Fibroblast of lung (primary cell): ENCODE measurements around the gene STK32C. TPM values are rescaled to one million over a fixed set of nuclear protein-coding genes. Genes with fewer than 3 reads are reported as not detected.

Source experiments
- DNase-seq, 2 donors: peaks; one replicate each; pipeline versions ENCODE4 v3.0.0 to v3.0.0-alpha.2; 2010; ENCODE audit warnings: low read depth in 2 of 2
- H2AFZ ChIP-seq: 2 replicates; pipeline ENCODE4 v1.5.1; 2012; ENCODE audit warnings: low read length, control low read depth, inconsistent platforms
- H3K27ac ChIP-seq: 2 replicates; pipeline ENCODE4 v1.5.1; 2011; ENCODE audit warnings: low read length, control low read depth; ENCODE audit not compliant: insufficient read depth
- H3K27me3 ChIP-seq: 2 replicates; pipeline ENCODE4 v1.5.1; 2011; ENCODE audit warnings: mild to moderate bottlenecking, low read length; ENCODE audit not compliant: control insufficient read depth, insufficient read depth
- H3K36me3 ChIP-seq: 2 replicates; pipeline ENCODE4 v1.5.1; 2011; ENCODE audit warnings: low read length; ENCODE audit not compliant: control insufficient read depth, insufficient read depth
- H3K4me1 ChIP-seq: 2 replicates; pipeline ENCODE4 v1.5.1; 2011; ENCODE audit warnings: low read length; ENCODE audit not compliant: control insufficient read depth, insufficient read depth; ENCODE audit errors: extremely low read depth
- H3K4me2 ChIP-seq: 2 replicates; pipeline ENCODE4 v1.5.1; 2011; ENCODE audit warnings: low read length, control low read depth; ENCODE audit not compliant: insufficient read depth; ENCODE audit errors: extremely low read depth
- H3K4me3 ChIP-seq, 4 experiments: fragments of 200-600 bp in 1 of 4; sonication (generic) in 1 of 4; replicated peaks in 1 of 4; 2 replicates each; pipeline ENCODE4 v1.5.1; 2011 to 2016; ENCODE audit warnings: low read length in 4 of 4, low read depth in 3 of 4, mild to moderate bottlenecking in 3 of 4, control low read depth in 2 of 4, inconsistent platforms in 1 of 4, mixed read lengths in 1 of 4; ENCODE audit not compliant: insufficient read depth in 1 of 4; ENCODE audit errors: control extremely low read depth in 1 of 4
- H3K79me2 ChIP-seq: 2 replicates; pipeline ENCODE4 v1.5.1; 2012; ENCODE audit warnings: mild to moderate bottlenecking, low read length, inconsistent platforms; ENCODE audit not compliant: control insufficient read depth, insufficient read depth
- H3K9ac ChIP-seq: 2 replicates; pipeline ENCODE4 v1.5.1; 2011; ENCODE audit warnings: mild to moderate bottlenecking, low read length, control low read depth; ENCODE audit not compliant: insufficient read depth
- H3K9me3 ChIP-seq: 2 replicates; pipeline ENCODE4 v1.5.1; 2012; ENCODE audit warnings: low read depth, low read length; ENCODE audit not compliant: control insufficient read depth, insufficient read depth
- H4K20me1 ChIP-seq: 2 replicates; pipeline ENCODE4 v1.5.1; 2011; ENCODE audit warnings: low read length; ENCODE audit not compliant: control insufficient read depth, insufficient read depth; ENCODE audit errors: extremely low read depth
- EZH2 ChIP-seq: IDR thresholded peaks from 2 replicates; pipeline ENCODE4 v1.5.1; 2012; ENCODE audit warnings: low read length, control low read depth, mild to moderate bottlenecking; ENCODE audit errors: missing control alignments
- polyA plus RNA-seq, 2 donors: library from polyadenylated mRNA; depleted of rRNA in 1 of 2; stranded (reverse) in 1 of 2; unstranded in 1 of 2; fragments of >200 nt; gene quantifications; 2 replicates each; pipeline ENCODE4 v1.2.1, GENCODE V29; 2011 to 2012; ENCODE audit warnings: missing spikeins in 1 of 2
- total RNA-seq: library from RNA; depleted of rRNA; stranded (reverse); fragments of >200 nt; gene quantifications from 2 replicates; pipeline ENCODE4 v1.2.1, GENCODE V29; 2014
- TF ChIP-seq, protein P1 (sequence below), 2 donors: IDR thresholded peaks in 1 of 2; conservative IDR thresholded peaks in 1 of 2; 1 replicate in 1 of 2; 2 replicates in 1 of 2; pipeline ENCODE4 v1.5.1; 2011 to 2012; ENCODE audit warnings: low read length in 2 of 2, control low read depth in 1 of 2, inconsistent platforms in 1 of 2, low read depth in 1 of 2, mild to moderate bottlenecking in 1 of 2

STK32C gene
- total and polyA plus RNA-seq, 2 donors (not counting 1 experiment from before 2014, with no cell fraction given), result 4.4 to 21.5 TPM

DNA sequence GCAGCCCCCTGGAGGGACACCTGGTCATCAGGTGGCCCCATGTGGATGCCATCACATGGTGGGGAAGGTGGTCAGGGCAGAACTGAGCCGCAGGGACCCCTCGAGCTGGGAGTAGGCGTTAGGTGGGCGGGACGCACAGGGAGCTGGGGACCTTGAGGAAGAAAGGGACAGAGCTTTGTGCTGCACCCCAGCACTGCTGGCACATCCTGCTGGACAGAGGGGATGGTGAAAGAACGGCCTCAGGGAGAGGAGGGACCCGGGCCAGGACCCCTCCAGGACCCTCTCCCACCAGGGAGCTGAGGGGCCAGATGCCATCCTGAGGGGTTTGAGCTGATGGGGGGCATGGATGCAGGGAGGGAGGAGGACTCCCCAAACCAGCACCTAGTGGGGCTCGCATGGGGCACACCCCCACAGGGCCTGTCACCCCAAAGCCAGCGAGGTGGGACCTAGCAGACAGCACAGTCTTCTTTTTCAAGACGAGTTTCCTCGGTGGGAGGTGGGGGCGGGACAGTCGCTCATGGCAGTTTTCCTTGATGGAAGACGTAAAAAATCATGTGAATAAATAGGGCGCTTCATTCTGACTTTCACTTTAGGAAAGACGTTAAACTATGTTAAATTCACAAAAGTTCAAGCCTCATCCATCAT lies 43.3 kb downstream of the STK32C start:
- H3K36me3 ChIP-seq, result no peaks in the 10 kb centered on the region
- no peak for DNase-seq
- no peak overlapping the region for H3K4me2 ChIP-seq

DNA sequence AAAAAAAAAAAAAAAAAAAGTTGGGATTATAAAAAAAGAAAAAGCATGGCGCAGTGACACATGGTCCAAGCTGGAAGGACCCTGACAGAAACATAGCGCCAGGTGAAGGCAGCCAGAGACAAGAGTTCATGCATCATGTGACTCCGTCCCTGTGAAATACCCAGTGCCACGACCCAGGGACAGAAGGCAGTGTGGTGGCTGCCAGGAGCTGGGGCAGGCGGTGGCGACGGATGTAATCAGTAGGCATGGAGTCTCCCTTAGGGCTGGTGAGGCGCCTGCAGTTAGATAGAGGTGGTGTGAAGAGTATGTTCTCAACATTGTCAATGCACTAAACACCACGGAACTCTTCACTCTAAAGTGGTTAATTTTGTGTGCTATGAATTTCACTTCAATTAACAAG lies 43.9 kb downstream of the STK32C start:
- Histone ChIP-seq H3K79me2 (no peaks in the 10 kb centered on the region), H3K36me3 (no peaks in the 10 kb centered on the region), H4K20me1 (no peaks in the 10 kb centered on the region), H3K9ac (no peak overlapping the region), H3K27ac (no peak overlapping the region), H3K4me3 (no peak overlapping the region), H3K27me3 (no peaks in the 10 kb centered on the region), H3K4me2 (no peak overlapping the region), H3K9me3 (no peaks in the 10 kb centered on the region), H2AFZ (no peak overlapping the region), H3K4me1 (no peaks in the 10 kb centered on the region)
- no peak for DNase-seq
- no peak for TF ChIP-seq EZH2
- TF ChIP-seq, protein P1, sequence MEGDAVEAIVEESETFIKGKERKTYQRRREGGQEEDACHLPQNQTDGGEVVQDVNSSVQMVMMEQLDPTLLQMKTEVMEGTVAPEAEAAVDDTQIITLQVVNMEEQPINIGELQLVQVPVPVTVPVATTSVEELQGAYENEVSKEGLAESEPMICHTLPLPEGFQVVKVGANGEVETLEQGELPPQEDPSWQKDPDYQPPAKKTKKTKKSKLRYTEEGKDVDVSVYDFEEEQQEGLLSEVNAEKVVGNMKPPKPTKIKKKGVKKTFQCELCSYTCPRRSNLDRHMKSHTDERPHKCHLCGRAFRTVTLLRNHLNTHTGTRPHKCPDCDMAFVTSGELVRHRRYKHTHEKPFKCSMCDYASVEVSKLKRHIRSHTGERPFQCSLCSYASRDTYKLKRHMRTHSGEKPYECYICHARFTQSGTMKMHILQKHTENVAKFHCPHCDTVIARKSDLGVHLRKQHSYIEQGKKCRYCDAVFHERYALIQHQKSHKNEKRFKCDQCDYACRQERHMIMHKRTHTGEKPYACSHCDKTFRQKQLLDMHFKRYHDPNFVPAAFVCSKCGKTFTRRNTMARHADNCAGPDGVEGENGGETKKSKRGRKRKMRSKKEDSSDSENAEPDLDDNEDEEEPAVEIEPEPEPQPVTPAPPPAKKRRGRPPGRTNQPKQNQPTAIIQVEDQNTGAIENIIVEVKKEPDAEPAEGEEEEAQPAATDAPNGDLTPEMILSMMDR (conservative IDR thresholded peaks at IDR 0.05 in 1 of 2, IDR thresholded peaks at IDR 0.05 in 1 of 2; ENCODE audit: low read depth in 1 of 2, low read length in 2 of 2), result no peak

More for the DNA sequence above, 43.3 kb downstream of the STK32C start:
- Histone ChIP-seq H3K9me3 (no peaks in the 10 kb centered on the region), H2AFZ (no peak overlapping the region), H3K27me3 (no peaks in the 10 kb centered on the region), H3K4me1 (no peaks in the 10 kb centered on the region), H4K20me1 (no peaks in the 10 kb centered on the region), H3K4me3 (no peak overlapping the region), H3K27ac (no peak overlapping the region), H3K79me2 (no peaks in the 10 kb centered on the region), H3K9ac (no peak overlapping the region)
- TF ChIP-seq EZH2, result no peak
- TF ChIP-seq, protein P1 (conservative IDR thresholded peaks at IDR 0.05 in 1 of 2, IDR thresholded peaks at IDR 0.05 in 1 of 2; ENCODE audit: low read depth in 1 of 2, low read length in 2 of 2), result no peak

DNA sequence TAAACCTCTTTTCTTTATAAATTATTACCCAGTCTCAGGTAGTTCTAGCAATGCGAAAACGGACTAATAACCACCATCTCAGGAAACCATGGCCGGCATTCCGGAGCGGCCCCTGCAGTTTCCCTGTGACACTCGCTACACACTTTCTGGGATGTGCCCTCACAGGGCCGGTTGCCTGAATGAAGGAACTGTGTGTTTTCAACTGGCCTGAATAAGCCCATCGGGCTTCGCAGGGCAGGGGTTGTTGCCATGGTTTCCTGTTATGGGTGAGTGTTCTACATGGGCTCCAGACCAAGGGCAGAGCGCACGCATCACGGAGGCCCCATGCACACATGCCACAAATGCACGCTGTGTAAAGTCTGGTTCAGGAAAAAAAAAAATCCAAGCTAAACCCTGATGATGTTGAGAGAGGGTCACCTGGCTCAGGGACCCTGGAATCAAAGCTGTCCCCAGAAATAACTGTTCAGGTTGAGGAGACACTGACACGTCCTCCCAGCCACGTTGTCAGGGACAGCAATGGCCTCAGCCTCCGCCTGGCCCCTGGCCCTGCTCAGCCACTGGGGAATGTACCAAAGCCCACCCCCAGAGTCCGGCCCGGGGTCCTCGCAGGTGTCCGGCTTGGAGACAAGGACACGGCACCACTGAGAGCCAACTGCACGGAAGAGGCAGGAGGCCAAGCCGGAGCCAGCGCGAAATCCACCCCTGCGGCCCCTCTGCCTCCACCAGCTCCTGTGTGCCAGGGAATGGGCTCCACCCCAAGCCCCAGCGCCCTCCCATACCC lies 47.9 kb downstream of the STK32C start:
- TF ChIP-seq, protein P1 (conservative IDR thresholded peaks at IDR 0.05 in 1 of 2, IDR thresholded peaks at IDR 0.05 in 1 of 2; ENCODE audit: low read depth in 1 of 2, low read length in 2 of 2), result no peak
- no peak for TF ChIP-seq EZH2
- Histone ChIP-seq H3K4me2 (no peak overlapping the region), H3K9me3 (no peaks in the 10 kb centered on the region), H3K27ac (no peak overlapping the region), H3K4me3 (no peak overlapping the region), H2AFZ (no peak overlapping the region), H4K20me1 (no peaks in the 10 kb centered on the region), H3K9ac (no peak overlapping the region), H3K27me3 (no peaks in the 10 kb centered on the region), H3K4me1 (no peaks in the 10 kb centered on the region), H3K79me2 (no peaks in the 10 kb centered on the region), H3K36me3 (no peaks in the 10 kb centered on the region)
- DNase-seq, result no peak
